Hepatocyte (in vitro differentiated cells): ENCODE data around the gene SLC44A1.

ENCODE experiments used
- EZH2 ChIP-seq: fragments of 200-600 bp; sonication (generic); IDR thresholded peaks from 2 replicates; pipeline ENCODE4 v1.6.1; 2016; ENCODE audit warnings: antibody characterized with exemption, mild to moderate bottlenecking, borderline replicate concordance
- EZH2phosphoT487 ChIP-seq: fragments of 200-600 bp; sonication (generic); IDR thresholded peaks from one replicate; pipeline ENCODE4 v1.6.1; 2018; ENCODE audit warnings: antibody characterized with exemption, mild to moderate bottlenecking, low read depth, moderate library complexity; ENCODE audit not compliant: unreplicated experiment, severe bottlenecking
- TF ChIP-seq, protein P1 (sequence below): fragments of 200-600 bp; sonication (generic); IDR thresholded peaks from 2 replicates; pipeline ENCODE4 v1.5.1; 2016; ENCODE audit warnings: antibody characterized with exemption, mild to moderate bottlenecking; ENCODE audit not compliant: poor library complexity

DNA sequence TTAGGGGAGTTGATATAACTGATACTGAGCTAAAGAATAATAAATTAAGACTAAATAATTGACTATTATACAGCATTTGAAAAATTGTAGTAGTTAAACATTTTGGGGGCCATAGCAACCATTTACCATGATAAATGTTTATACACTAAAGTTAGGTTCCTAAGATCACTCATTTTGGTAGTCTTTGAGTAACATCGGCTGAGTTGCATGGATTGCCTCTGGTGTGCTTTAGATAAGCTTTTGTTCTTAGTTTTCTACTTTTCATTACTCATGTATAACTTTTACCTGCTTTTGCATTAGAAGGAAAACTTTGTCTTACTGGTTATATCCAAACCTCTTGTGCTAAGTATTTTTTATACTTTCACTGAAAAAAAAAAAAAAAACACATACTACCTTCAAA is 101.2 kb downstream of the SLC44A1 start:
- TF ChIP-seq, protein P1, sequence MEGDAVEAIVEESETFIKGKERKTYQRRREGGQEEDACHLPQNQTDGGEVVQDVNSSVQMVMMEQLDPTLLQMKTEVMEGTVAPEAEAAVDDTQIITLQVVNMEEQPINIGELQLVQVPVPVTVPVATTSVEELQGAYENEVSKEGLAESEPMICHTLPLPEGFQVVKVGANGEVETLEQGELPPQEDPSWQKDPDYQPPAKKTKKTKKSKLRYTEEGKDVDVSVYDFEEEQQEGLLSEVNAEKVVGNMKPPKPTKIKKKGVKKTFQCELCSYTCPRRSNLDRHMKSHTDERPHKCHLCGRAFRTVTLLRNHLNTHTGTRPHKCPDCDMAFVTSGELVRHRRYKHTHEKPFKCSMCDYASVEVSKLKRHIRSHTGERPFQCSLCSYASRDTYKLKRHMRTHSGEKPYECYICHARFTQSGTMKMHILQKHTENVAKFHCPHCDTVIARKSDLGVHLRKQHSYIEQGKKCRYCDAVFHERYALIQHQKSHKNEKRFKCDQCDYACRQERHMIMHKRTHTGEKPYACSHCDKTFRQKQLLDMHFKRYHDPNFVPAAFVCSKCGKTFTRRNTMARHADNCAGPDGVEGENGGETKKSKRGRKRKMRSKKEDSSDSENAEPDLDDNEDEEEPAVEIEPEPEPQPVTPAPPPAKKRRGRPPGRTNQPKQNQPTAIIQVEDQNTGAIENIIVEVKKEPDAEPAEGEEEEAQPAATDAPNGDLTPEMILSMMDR, result no peak
- TF ChIP-seq EZH2 (no peak), EZH2phosphoT487 (no peak)
